GM21528 (cell line): ENCODE results near the gene CTR9.
A peak's percentile ranks its signal among the peaks of the same experiment; 100 is the strongest.

Experiments
- ATAC-seq: cut with Tn5 transposase; IDR thresholded peaks from one replicate; pipeline ENCODE4 v1.9.1; 2021; ENCODE audit warnings: mild to moderate bottlenecking, moderate library complexity; ENCODE audit not compliant: unreplicated experiment, low FRiP score

The CTR9 gene

GRCh38 chr11:10742460-10743208 is 8.4 kb upstream of the CTR9 start:
- no peak for ATAC-seq

GRCh38 chr11:10743354-10744000 is 7.6 kb upstream of the CTR9 start:
- no peak for ATAC-seq

- ATAC-seq = no peak
Measured at GRCh38 chr11:10744206-10744605, 6.8 kb upstream of the CTR9 start.

- ATAC-seq = no peak
Measured at GRCh38 chr11:10746871-10747270, 4.2 kb upstream of the CTR9 start.

- no peak for ATAC-seq
Measured at GRCh38 chr11:10747733-10748132, 3.3 kb upstream of the CTR9 start.

GRCh38 chr11:10749476-10749875 is 1.6 kb upstream of the CTR9 start:
- ATAC-seq = no peak

- ATAC-seq = peak; percentile 35
Measured at GRCh38 chr11:10751581-10751940, 515 bp downstream of the CTR9 start.

GRCh38 chr11:10752061-10752460 is 1.0 kb downstream of the CTR9 start:
- ATAC-seq = no peak

GRCh38 chr11:10752486-10752885 is 1.4 kb downstream of the CTR9 start:
- no peak for ATAC-seq

GRCh38 chr11:10758957-10759356 is 7.9 kb downstream of the CTR9 start:
- no peak for ATAC-seq

GRCh38 chr11:10761085-10761698 is 10.1 kb downstream of the CTR9 start:
- no peak for ATAC-seq

GRCh38 chr11:10762185-10762584 is 11.1 kb downstream of the CTR9 start:
- peak; percentile 86 for ATAC-seq

- no peak for ATAC-seq
Measured at GRCh38 chr11:10762913-10763421, 11.9 kb downstream of the CTR9 start.

GRCh38 chr11:10763766-10764165 is 12.7 kb downstream of the CTR9 start:
- no peak for ATAC-seq

GRCh38 chr11:10764412-10764811 is 13.4 kb downstream of the CTR9 start:
- ATAC-seq = no peak

GRCh38 chr11:10770626-10771254 is 19.7 kb downstream of the CTR9 start:
- no peak for ATAC-seq

- no peak for ATAC-seq
Measured at GRCh38 chr11:10771457-10771856, 20.4 kb downstream of the CTR9 start.

- no peak for ATAC-seq
Measured at GRCh38 chr11:10774811-10775210, 23.8 kb downstream of the CTR9 start.

GRCh38 chr11:10777393-10777793 is 26.3 kb downstream of the CTR9 start:
- no peak for ATAC-seq

GRCh38 chr11:10777806-10778205 is 26.8 kb downstream of the CTR9 start:
- no peak for ATAC-seq
